GM12801 (cell line): ENCODE results near the gene PPP1R12A.

Source experiments
- TF ChIP-seq, protein P1 (sequence below): IDR thresholded peaks from one replicate; pipeline ENCODE4 v1.5.1; 2011; ENCODE audit warnings: control low read depth; ENCODE audit not compliant: insufficient read length; ENCODE audit errors: extremely low read depth

The PPP1R12A gene

GRCh38 chr12:79933532-79934264 is 1.2 kb downstream of the PPP1R12A start:
- TF ChIP-seq, protein P1, sequence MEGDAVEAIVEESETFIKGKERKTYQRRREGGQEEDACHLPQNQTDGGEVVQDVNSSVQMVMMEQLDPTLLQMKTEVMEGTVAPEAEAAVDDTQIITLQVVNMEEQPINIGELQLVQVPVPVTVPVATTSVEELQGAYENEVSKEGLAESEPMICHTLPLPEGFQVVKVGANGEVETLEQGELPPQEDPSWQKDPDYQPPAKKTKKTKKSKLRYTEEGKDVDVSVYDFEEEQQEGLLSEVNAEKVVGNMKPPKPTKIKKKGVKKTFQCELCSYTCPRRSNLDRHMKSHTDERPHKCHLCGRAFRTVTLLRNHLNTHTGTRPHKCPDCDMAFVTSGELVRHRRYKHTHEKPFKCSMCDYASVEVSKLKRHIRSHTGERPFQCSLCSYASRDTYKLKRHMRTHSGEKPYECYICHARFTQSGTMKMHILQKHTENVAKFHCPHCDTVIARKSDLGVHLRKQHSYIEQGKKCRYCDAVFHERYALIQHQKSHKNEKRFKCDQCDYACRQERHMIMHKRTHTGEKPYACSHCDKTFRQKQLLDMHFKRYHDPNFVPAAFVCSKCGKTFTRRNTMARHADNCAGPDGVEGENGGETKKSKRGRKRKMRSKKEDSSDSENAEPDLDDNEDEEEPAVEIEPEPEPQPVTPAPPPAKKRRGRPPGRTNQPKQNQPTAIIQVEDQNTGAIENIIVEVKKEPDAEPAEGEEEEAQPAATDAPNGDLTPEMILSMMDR = no peak

- TF ChIP-seq, protein P1 = no peak
Observed at GRCh38 chr12:79933043-79933442, 1.9 kb downstream of the PPP1R12A start.

DNA sequence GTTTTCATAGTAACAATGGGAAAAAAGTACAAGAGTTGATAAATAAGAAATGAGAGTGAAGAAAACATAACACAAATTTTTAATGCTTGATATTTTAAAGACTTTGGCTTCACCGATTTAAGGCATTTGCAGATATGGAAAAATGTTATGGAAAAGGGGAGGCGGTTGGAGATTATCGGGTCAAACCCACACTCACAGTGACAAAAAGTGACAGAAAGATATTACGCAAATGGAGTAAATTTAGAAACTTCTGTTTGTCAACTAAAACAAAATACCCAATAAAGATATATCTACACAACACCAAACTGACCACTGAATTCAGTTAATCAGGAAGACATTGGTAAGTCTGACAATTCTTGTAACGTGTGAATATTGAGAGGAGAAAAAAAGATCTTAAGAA is 2.5 kb downstream of the PPP1R12A start:
- TF ChIP-seq, protein P1 = no peak

- TF ChIP-seq, protein P1 = no peak
Observed at GRCh38 chr12:79929065-79929464, 5.8 kb downstream of the PPP1R12A start.

DNA sequence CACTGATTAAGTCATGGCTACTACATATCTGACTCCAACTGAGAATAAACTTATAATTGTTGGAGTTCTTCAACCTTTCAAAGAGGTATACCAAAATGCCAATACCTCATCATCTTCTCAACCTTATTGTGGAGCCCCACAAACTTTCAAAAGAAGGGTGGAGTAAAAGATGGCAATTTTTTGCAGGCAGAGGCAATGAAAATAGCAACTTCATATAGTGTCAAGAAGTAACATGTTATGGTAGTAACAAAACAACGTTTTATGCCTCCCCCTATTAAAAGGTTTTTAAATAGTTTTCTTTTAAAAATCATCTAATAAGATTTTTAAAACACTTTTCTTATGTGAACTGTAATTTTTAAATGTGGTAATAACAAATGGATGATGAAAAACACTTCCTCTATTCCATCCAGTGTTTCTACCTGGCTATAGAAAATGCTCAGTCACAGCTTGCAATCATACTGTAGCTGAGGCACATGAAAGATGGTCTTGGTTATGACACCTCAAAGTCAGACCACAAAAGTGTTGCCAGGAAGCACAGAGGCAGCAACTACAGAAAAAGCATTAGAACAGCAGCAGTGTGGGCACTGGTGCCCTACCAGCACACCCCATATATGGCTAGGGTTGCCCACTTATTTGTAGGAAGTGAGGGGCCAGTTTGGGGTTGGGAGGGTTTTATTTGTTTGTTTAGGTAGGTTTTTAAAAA is 7.0 kb downstream of the PPP1R12A start:
- TF ChIP-seq, protein P1 = no peak

DNA sequence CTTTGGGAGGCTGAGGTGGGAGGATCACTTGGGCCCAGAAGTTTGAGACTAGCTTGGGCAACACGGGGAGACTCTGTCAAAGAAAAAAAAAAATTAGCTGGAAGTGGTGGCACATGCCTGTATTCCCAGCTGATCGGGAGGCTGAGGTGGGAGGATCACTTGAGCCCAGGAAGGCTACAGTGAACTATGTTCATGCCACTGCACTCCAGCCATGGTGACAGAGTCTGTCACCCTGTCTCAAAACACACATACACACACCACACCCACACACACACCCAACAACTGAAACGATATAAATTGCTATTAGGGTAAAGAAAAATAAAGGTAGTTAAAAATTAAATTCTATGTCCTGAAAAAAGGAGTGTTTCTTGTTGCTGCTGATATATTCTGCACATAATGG is 7.9 kb downstream of the PPP1R12A start:
- TF ChIP-seq, protein P1 = no peak

DNA sequence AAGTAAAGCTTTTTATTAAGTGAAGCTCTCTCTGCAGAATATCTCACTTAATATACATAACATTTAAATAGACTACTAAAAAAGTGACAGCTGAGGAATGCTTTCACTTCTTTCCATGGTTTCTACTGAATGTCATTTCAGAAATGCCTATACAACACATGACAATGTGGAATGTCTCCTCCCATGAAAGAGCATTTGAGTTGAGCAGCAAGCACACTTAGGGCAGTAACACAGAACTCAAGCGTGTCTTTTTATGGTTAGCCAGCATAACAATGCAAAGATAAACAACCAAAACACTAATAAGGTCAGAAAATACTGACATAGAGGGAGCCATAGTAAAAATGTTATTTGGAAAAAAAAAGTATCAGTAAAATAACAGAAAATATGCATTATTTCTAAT is 9.4 kb downstream of the PPP1R12A start:
- TF ChIP-seq, protein P1 = no peak
